Posterior cingulate gyrus (tissue), 11 donors: ENCODE results near the gene MYH2.
"Not testable (repeated sequence)": the region's sequence is repeated elsewhere in the genome, so short reads cannot be mapped to it uniquely, and the experiment has no call there.

Source experiments
- DNase-seq, 10 donors: peaks; one replicate each; pipeline versions ENCODE4 v3.0.0 to v3.0.0-alpha.2; 2020 to 2021; ENCODE audit warnings: mixed read lengths in 3 of 10
- intact Hi-C: fragments of 100-400 bp; cut with DNase I; formaldehyde crosslinking; loops from one replicate; pipeline ENCODE4 v1.15.1; 2023

Gene MYH2

GRCh38 chr17:10549096-10549842 is at the start of gene MYH2:
Gene MYH2, minus strand, starts transcription at chr17:10549658. Its CDS starts 1,738 bp downstream, at chr17:10547920.
- intact Hi-C loops = no loop called here
- DNase-seq = no peak

GRCh38 chr17:10598621-10599020 is 49.2 kb upstream of the MYH2 start:
- intact Hi-C loops = no loop called here
- DNase-seq = no peak

GRCh38 chr17:10589553-10590145 is 40.2 kb upstream of the MYH2 start:
- intact Hi-C loops = no loop called here
- no peak for DNase-seq

GRCh38 chr17:10585529-10585928 is 36.1 kb upstream of the MYH2 start:
- intact Hi-C loops = no loop called here
- DNase-seq = no peak

DNA sequence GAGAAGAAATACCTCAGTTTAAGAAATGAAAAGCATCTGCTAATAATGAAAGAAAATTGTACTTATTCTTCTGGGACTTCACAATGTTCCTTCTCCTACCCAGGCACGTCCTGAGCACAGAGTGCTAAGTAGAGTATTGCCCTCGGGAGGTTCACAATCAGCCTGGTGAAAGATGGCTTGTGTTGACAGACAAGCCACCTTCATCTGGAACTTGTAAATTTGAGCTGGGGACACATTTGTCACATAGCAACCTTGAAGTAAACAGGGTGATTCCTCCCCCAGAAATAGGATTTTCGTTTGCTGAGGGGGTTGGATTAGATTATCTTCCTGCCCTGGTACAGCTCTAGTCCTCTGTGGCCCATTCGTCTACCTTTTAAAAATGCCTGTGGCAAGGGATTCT is 34.4 kb upstream of the MYH2 start:
- intact Hi-C loops = no loop called here
- no peak for DNase-seq

DNA sequence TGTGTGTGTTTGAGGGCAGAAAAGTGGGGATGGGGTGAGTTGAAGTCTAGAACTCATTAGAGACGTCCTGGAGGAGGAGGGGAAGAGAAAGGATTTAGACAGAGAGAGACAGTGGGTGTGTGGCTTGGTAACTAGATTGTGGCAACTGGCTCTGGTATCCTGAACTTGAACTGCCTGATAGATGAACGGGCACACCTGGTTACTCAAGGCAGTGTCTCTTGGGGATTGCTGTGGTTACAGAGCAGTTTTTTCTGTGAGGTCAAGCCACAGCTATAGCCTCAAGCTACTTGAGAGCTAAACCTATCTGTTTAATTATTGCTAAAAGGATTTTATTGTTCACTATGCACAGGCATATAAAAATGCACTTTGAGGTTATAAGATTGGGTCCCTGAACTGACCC is 29.8 kb upstream of the MYH2 start:
- intact Hi-C loops = no loop called here
- no peak for DNase-seq

- DNase-seq = no peak
- intact Hi-C loops = no loop called here
Measured at GRCh38 chr17:10574324-10574723, 24.9 kb upstream of the MYH2 start.

DNA sequence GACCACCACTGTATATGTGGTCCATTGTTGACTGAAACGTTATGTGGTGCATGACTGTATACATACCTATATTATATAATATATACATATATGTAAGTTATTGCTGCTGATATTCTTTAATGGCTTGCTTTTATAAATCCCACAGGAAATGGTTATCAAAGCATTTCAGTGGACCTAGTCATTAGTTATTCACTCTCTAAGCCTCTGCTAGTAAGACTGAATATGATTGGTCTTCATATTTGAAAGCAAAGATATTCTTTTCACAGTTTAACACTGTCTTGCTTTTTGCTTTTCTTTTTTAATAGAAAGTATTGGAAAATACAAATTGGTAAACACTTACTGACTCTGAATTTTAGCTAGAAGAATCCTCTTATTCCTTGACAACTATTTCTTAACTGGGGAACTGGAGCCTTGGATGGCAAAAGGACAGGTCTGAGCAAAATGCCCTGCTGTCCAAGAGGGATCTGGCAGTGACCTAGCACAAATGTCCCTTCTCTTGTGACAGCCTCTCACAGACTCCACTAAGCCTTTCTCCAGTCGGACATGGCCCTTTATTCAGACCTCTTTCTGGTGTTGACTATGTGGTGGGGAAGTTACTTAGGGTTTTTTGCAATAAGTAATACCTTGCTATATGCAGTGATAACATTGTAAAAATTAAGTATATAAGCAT is 14.7 kb upstream of the MYH2 start:
- intact Hi-C loops = no loop called here
- DNase-seq = no peak

DNA sequence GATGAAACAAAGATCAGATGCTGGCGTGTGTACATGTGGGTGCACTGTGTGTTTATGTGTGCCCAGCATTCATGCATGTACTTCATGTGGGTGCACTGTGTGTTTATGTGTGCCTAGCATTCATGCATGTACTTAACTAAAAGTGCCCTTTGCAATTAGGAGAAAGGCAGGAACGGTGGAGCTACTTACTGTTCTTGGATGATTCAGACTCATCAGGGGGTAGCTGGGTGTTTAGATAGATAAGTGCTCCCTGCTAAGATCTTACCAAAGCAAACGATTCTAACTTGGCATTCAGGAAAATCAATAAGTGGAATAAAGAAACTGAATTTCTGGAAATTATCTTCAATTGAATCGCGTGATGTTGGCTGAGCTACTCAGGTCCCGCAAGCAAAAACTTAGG is 8.6 kb upstream of the MYH2 start:
- intact Hi-C loops = no loop called here
- no peak for DNase-seq

DNA sequence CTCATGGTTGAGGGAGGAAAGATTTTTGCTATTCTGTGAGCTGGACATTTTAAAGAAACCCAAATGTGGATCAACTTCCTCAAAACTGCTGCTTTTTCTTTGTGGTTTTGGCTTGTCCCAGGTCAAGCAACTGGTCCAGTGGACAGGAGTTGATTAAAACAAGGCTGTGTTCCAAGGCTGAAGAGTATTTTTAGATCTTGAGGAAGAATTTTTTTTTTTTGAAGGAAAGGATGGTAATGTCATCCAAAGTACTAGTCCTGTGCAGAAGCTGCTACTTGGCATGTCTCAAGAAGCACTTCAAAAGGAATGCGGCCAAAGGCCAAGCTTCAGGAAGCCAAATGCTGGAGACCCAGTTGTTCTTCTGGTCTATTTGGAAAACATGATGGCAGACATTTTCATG is 8.0 kb upstream of the MYH2 start:
- intact Hi-C loops = no loop called here
- DNase-seq = no peak

DNA sequence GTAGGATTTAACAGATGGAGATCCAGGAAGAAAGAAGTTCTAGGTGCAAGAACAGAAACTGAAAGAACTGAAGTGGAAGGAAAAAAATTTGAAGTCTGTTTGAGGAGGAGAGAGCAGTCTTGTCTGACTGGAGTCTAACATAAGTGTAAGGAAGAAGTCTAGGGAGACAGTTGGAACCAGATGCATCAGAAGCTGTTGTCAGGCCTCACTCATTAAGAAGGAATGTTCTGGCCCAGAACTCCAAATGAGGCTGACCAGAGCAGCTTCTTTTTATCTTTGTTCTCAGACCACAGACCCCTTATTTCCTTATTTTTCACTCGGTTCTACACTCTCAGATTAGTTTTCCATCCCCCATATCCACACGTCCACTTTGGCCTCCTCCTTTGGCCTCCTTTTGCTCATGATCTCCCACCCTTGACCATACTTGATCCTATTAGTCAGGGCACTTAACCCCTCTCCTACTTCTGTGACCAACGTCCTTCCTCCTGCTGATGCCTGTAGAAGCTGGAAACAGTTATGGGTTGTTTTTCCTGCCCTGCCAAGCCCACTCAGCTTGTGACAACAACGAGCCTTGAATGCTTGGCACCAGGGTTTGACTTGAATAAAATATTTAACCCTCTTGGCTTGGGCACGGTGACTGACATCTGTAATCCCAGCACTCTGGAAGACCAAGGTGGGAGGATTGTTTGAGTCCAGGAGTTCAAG is 7.0 kb upstream of the MYH2 start:
- no peak for DNase-seq
- intact Hi-C loops = no loop called here

GRCh38 chr17:10550014-10550413 is 556 bp upstream of the MYH2 start:
- intact Hi-C loops = no loop called here

GRCh38 chr17:10547351-10547750 is 2.1 kb downstream of the MYH2 start:
- intact Hi-C loops = no loop called here
- no peak for DNase-seq

More at GRCh38 chr17:10550014-10550413, 556 bp upstream of the MYH2 start:
- DNase-seq = no peak

DNA sequence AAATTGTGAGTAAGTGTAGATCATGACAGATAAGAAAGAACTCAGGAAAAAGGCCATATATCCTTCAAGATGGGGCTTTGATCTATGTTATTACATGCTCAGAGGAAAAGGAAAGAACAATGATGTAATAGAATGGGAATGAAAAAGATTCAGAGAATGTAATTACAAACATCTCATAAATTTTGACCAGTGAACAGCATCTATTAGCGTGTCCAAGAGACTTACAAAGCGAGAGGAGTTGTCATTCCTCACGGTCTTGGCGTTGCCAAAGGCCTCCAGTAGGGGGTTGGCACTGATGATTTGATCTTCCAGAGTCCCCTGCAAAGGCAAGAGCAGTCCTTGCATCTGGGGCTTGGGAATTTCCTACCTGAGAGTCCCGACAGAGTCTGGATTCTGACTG is 6.0 kb downstream of the MYH2 start:
- intact Hi-C loops, DNase-seq: not testable (repeated sequence)

- DNase-seq, intact Hi-C loops: not testable (repeated sequence)
Measured at GRCh38 chr17:10541179-10541578, 8.3 kb downstream of the MYH2 start.

DNA sequence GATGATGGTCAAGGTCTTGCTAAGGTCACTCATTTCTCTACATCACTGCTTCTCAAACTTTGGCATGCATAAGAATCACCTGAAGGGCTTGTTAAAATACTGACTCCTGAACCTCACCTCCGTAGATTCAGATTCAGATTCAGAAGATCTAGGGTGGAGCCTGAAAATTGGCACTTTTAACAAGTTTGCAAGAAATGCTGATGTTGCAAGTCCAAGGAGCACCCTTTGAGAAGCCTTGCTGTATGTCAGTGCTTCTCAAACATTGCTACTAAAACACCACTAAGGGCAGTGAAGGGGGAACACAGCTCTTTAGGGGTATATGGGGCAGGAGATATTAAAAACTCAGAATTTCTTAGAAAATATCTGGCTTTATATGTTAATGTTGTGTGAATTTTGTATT is 17.4 kb downstream of the MYH2 start:
- intact Hi-C loops = no loop called here
- DNase-seq = no peak

DNA sequence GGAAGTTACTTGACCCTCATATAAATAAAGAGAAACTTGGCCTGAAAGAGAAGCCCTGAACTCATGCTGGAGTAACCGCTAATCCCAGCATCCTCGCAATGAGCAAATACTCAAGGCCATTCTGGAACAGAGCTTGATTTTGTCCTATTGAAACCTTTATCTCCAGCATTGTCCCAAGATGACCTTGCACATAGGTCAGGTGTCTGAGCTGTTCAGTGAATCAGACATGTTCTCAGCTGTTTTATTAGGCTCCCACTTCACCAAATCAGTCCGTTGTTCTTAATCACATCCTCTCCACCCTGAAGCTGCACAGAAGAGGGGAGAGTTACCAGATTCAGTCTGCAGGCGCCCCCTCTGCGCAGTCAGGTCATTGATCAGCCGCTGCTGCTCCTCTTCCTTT is 22.0 kb downstream of the MYH2 start:
- no peak for DNase-seq
- intact Hi-C loops = no loop called here

DNA sequence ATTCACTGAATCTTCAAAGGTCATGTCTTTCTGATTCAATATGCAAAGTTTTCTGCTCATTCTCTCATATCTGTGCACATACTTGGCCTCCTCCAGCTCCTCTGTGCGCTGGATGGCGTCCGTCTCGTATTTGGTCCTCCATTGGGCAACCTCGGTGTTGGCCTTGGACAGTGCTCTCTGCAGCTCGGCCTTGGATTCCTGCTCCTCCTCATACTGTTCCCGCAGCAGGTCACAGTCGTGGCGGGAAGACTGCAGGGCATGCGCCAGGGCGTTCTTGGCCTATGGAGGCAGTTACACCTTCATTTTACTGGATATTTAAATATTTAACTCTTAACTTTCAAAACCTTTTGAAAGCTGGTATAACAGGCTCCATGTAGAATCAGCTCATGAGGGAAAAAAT is 22.9 kb downstream of the MYH2 start:
- DNase-seq = no peak
- intact Hi-C loops = no loop called here

DNA sequence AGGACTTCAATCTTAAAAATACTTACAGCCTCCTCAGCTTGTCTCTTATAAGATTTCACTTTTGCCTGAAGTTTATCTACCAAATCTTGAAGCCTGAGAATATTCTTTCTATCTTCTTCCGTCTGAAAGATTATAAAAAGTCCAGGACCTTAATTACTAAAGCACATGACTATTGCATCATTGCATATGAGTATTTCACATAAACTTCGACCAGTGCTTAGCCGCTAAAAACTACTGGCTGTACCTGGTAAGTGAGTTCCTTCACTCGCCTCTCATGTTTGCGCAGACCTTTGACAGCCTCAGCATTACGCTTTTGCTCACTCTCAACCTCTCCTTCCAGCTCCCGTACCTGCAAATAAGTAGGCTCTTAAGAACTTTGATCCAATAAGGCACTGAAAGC is 26.4 kb downstream of the MYH2 start:
- intact Hi-C loops = no loop called here
- DNase-seq = no peak

DNA sequence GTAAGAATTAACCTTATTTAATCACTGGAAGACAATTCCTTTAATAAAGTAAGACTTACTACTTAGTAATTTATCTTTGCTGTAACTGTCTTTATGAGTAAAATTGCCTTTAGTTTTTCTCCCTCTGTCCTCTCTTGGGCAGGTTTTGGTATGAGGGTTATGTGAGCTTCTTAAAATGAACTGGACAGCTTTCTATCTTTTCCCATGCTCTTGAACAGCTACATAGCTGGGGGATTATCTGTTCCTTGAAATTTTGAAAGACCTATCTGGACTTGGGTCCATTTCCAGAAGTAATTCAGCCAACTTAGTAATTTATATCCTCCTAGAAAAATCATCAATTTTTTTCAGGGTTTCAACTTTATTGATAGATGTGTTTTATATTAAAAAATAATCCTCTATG is 27.5 kb downstream of the MYH2 start:
- no peak for DNase-seq
- intact Hi-C loops = no loop called here

- DNase-seq = no peak
- intact Hi-C loops = no loop called here
Measured at GRCh38 chr17:10518271-10519037, 31.0 kb downstream of the MYH2 start, which contains the start of gene MYH1. Gene MYH1, minus strand, starts transcription at chr17:10518542. Its CDS starts 1,900 bp downstream, at chr17:10516642.
